ENCODE results near the gene TP53I3. TPM values are rescaled to one million over a fixed set of nuclear protein-coding genes. Genes with fewer than 3 reads are reported as not detected.
"Not testable (repeated sequence)": the region's sequence is repeated elsewhere in the genome, so short reads cannot be mapped to it uniquely, and the experiment has no call there.

Gene TP53I3
- total RNA-seq, 1 donor from 2014 or later: 66.8 TPM

- DNase-seq (ENCODE audit: low read depth): not testable (repeated sequence)
Observed at GRCh38 chr2:24100732-24101131, 16.1 kb upstream of the TP53I3 start.

GRCh38 chr2:24095171-24095677, 10.6 kb upstream of the TP53I3 start:
- not testable (repeated sequence) for DNase-seq (ENCODE audit: low read depth)

- DNase-seq (ENCODE audit: low read depth): not testable (repeated sequence)
Observed at GRCh38 chr2:24093270-24093669, 8.6 kb upstream of the TP53I3 start.

- no peak for DNase-seq (ENCODE audit: low read depth)
Observed at GRCh38 chr2:24088821-24089359, 4.3 kb upstream of the TP53I3 start.

GRCh38 chr2:24087032-24087431, 2.4 kb upstream of the TP53I3 start:
- DNase-seq (ENCODE audit: low read depth): no peak

GRCh38 chr2:24086241-24086640, 1.6 kb upstream of the TP53I3 start:
- DNase-seq (ENCODE audit: low read depth): no peak

GRCh38 chr2:24085200-24085489, 511 bp upstream of the TP53I3 start:
- no peak for DNase-seq (ENCODE audit: low read depth)

- peak; percentile 94 for DNase-seq (ENCODE audit: low read depth)
Observed at GRCh38 chr2:24083567-24084385, 858 bp downstream of the TP53I3 start.

- DNase-seq (ENCODE audit: low read depth): peak; percentile 34
Observed at GRCh38 chr2:24082787-24083566, 1.7 kb downstream of the TP53I3 start.

- peak; percentile 89 for DNase-seq (ENCODE audit: low read depth)
Observed at GRCh38 chr2:24080701-24081100, 3.9 kb downstream of the TP53I3 start.

- DNase-seq (ENCODE audit: low read depth): no peak
Observed at GRCh38 chr2:24077879-24078278, 6.8 kb downstream of the TP53I3 start.

- no peak for DNase-seq (ENCODE audit: low read depth)
Observed at GRCh38 chr2:24077535-24077877, 7.1 kb downstream of the TP53I3 start.

GRCh38 chr2:24076849-24077534, 7.6 kb downstream of the TP53I3 start:
- no peak for DNase-seq (ENCODE audit: low read depth)

GRCh38 chr2:24075915-24076848, 8.5 kb downstream of the TP53I3 start, which contains the start of gene SF3B6:
SF3B6 (minus strand) TSS chr2:24076326; CDS start chr2:24076229, 97 bp downstream.
- peak; percentile 99 for DNase-seq (ENCODE audit: low read depth)

GRCh38 chr2:24075259-24075658, 9.4 kb downstream of the TP53I3 start:
- no peak for DNase-seq (ENCODE audit: low read depth)

GRCh38 chr2:24073816-24074215, 10.8 kb downstream of the TP53I3 start:
- DNase-seq (ENCODE audit: low read depth): no peak

GRCh38 chr2:24072259-24072658, 12.4 kb downstream of the TP53I3 start:
- no peak for DNase-seq (ENCODE audit: low read depth)

GRCh38 chr2:24065341-24065740, 19.3 kb downstream of the TP53I3 start:
- DNase-seq (ENCODE audit: low read depth): no peak

- no peak for DNase-seq (ENCODE audit: low read depth)
Observed at GRCh38 chr2:24058564-24059271, 25.9 kb downstream of the TP53I3 start.

GRCh38 chr2:24055750-24056149, 28.9 kb downstream of the TP53I3 start:
- DNase-seq (ENCODE audit: low read depth): no peak
